ENCODE results near the gene LCAT.

LCAT gene

GRCh38 chr16:67968400-67969253 lies 24.7 kb upstream of the LCAT start, which contains the start of gene SLC12A4:
TSS of gene SLC12A4 (minus strand) at chr16:67968637. CDS start at chr16:67968553, 84 bp downstream.
- DNase-seq, result peak; percentile 90 to 92

GRCh38 chr16:67967958-67968399 lies 24.1 kb upstream of the LCAT start:
- DNase-seq, result peak; percentile 36 to 52

- DNase-seq, result peak; percentile 17 to 32
These were observed 23.4 kb upstream of the LCAT start for GRCh38 chr16:67967183-67967957.

GRCh38 chr16:67966549-67967182 lies 22.7 kb upstream of the LCAT start:
- DNase-seq, result no peak

GRCh38 chr16:67965668-67966548 lies 22.0 kb upstream of the LCAT start:
- no peak for DNase-seq

- no peak for DNase-seq
These were observed 20.7 kb upstream of the LCAT start for GRCh38 chr16:67964477-67965131.

GRCh38 chr16:67963662-67964321 lies 19.9 kb upstream of the LCAT start:
- no peak for DNase-seq

GRCh38 chr16:67963292-67963661 lies 19.4 kb upstream of the LCAT start:
- DNase-seq, result no peak

- DNase-seq, result no peak
These were observed 18.2 kb upstream of the LCAT start for GRCh38 chr16:67962135-67962534.

- no peak for DNase-seq
These were observed 17.6 kb upstream of the LCAT start for GRCh38 chr16:67961551-67961957.

GRCh38 chr16:67959536-67960329 lies 15.8 kb upstream of the LCAT start:
- no peak for DNase-seq

GRCh38 chr16:67957622-67958021 lies 13.7 kb upstream of the LCAT start:
- DNase-seq, result no peak

- no peak for DNase-seq
These were observed 10.7 kb upstream of the LCAT start for GRCh38 chr16:67954421-67955196.

- DNase-seq, result no peak
These were observed 9.9 kb upstream of the LCAT start for GRCh38 chr16:67953641-67954375.

- DNase-seq, result no peak
These were observed 7.6 kb upstream of the LCAT start for GRCh38 chr16:67951485-67951884.

GRCh38 chr16:67950335-67950843 lies 6.5 kb upstream of the LCAT start:
- DNase-seq, result no peak

- no peak for DNase-seq
These were observed 5.7 kb upstream of the LCAT start for GRCh38 chr16:67949645-67950044.

- no peak for DNase-seq
These were observed 4.1 kb upstream of the LCAT start for GRCh38 chr16:67948015-67948414.

All from activated CD4-positive, alpha-beta T cell treated with anti-CD3 and anti-CD28 coated beads, Interleukin-2, amount 50 U/mL, for 48 hours (primary cell).